ENCODE measurements around the gene RFTN1.

RFTN1 gene

GRCh38 chr3:16307832-16308531 lies 205.5 kb downstream of the RFTN1 start:
- no peak for DNase-seq (ENCODE audit: low read depth)
- no peak for TF ChIP-seq CTCF (IDR thresholded peaks at IDR 0.05; ENCODE audit: control insufficient read depth, insufficient read depth, low read depth, low read length, missing control alignments)
- H3K4me3 ChIP-seq (ENCODE audit: control insufficient read depth, low read depth, low read length): no peak overlapping the region

GRCh38 chr3:16305111-16305541 lies 208.4 kb downstream of the RFTN1 start:
- H3K4me3 ChIP-seq (ENCODE audit: control insufficient read depth, low read depth, low read length): no peak overlapping the region
- no peak for TF ChIP-seq CTCF (IDR thresholded peaks at IDR 0.05; ENCODE audit: control insufficient read depth, insufficient read depth, low read depth, low read length, missing control alignments)
- no peak for DNase-seq (ENCODE audit: low read depth)

- DNase-seq (ENCODE audit: low read depth): no peak
- H3K4me3 ChIP-seq (ENCODE audit: control insufficient read depth, low read depth, low read length): no peak overlapping the region
- TF ChIP-seq CTCF (IDR thresholded peaks at IDR 0.05; ENCODE audit: control insufficient read depth, insufficient read depth, low read depth, low read length, missing control alignments): no peak
Measured at GRCh38 chr3:16304061-16305010, 209.2 kb downstream of the RFTN1 start.

GRCh38 chr3:16303037-16303575 lies 210.4 kb downstream of the RFTN1 start:
- no peak for TF ChIP-seq CTCF (IDR thresholded peaks at IDR 0.05; ENCODE audit: control insufficient read depth, insufficient read depth, low read depth, low read length, missing control alignments)
- DNase-seq (ENCODE audit: low read depth): no peak
- no peak overlapping the region for H3K4me3 ChIP-seq (ENCODE audit: control insufficient read depth, low read depth, low read length)

- DNase-seq (ENCODE audit: low read depth): no peak
- H3K4me3 ChIP-seq (ENCODE audit: control insufficient read depth, low read depth, low read length): no peak overlapping the region
- TF ChIP-seq CTCF (IDR thresholded peaks at IDR 0.05; ENCODE audit: control insufficient read depth, insufficient read depth, low read depth, low read length, missing control alignments): no peak
Measured at GRCh38 chr3:16302082-16302631, 211.3 kb downstream of the RFTN1 start.

- no peak for TF ChIP-seq CTCF (IDR thresholded peaks at IDR 0.05; ENCODE audit: control insufficient read depth, insufficient read depth, low read depth, low read length, missing control alignments)
- DNase-seq (ENCODE audit: low read depth): no peak
- no peak overlapping the region for H3K4me3 ChIP-seq (ENCODE audit: control insufficient read depth, low read depth, low read length)
Measured at GRCh38 chr3:16301507-16301906, 212.0 kb downstream of the RFTN1 start.

All from AG09309 (cell line).